COLO668 (cell line): ENCODE measurements around the gene SLC38A8.

ENCODE experiments used
- DNase-seq: peaks from one replicate; lab custom pipeline; 2025; ENCODE audit not compliant: unreplicated experiment; lab: John Stamatoyannopoulos, UW

SLC38A8 gene

GRCh38 chr16:84042308-84042878, at the start of gene SLC38A8:
SLC38A8 (minus strand) TSS chr16:84042795; CDS start chr16:84042157, 638 bp downstream.
- DNase-seq = no peak

GRCh38 chr16:84091460-84091859, 48.9 kb upstream of the SLC38A8 start:
- no peak for DNase-seq

GRCh38 chr16:84090211-84090610, 47.6 kb upstream of the SLC38A8 start:
- DNase-seq = no peak

- DNase-seq = peak; percentile 11
Observed at GRCh38 chr16:84088695-84089395, 46.2 kb upstream of the SLC38A8 start.

DNA sequence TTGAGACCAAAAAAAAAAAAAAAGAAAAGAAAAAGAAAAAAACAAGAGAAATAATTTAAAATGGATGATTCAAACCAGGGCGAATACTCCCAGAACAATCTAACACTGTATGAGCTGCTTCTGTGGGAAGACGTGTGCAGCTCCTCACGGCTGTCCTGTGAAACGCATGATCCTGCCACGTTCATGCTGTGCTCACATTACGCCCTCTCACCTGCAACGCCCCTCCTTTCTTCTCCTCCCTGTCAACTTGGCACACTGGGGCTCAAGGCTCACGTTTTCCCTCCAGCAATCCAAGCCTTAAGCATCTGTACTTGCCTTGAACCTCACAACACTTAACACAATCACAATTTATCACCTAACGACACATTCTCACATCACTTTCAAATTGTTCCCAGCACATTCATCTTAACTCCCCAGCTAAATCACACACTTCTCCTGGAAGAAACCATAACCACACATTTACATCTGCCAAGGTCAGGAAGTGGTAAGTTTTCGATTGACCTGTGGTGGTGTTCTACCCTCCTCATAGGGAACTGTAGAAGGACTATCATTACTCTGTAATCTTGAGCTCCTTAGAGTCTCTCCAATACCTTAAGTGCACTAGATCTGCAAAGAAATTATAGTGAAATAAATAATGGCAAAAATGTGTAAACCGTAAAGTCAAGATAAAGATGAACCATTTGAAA, 45.0 kb upstream of the SLC38A8 start:
- DNase-seq = no peak

DNA sequence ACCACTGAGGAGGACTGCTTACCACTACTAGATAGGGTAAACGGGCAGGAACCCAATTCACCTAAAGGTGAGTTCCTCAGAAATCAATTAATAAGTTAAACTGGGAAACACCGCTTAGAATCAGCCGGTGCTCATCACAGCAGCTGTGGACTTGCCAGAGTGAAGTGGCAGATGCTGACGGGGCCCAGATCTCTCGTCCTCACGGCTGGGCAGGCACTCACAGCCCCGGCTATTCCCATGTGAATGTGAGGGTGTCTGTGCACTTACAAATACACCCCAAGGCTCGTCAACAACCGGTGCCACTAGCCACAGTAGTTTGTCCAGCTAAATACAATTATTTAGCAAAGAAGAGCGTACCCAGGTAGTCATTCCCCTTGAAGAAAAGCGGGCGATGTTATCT, 44.4 kb upstream of the SLC38A8 start:
- no peak for DNase-seq

- DNase-seq = no peak
Observed at GRCh38 chr16:84086341-84086740, 43.7 kb upstream of the SLC38A8 start.

DNA sequence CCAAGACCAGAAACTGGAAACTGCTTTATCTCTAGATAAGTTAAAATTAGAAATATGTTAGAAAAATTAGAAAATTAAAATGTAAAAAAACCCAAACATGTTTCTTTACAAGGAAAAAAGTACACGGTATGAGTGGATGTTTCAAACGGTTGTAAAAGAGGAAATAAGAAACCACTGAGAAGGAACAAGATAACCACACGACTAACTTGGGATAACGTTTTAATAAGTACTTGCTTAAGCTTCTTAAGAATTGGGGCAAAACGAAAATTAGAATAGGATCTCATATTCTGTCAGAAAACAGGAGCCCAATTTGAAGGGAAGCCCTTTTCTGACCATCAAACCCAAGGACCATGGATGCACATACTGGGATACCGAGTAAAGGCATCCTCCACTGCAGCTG, 43.2 kb upstream of the SLC38A8 start:
- no peak for DNase-seq

DNA sequence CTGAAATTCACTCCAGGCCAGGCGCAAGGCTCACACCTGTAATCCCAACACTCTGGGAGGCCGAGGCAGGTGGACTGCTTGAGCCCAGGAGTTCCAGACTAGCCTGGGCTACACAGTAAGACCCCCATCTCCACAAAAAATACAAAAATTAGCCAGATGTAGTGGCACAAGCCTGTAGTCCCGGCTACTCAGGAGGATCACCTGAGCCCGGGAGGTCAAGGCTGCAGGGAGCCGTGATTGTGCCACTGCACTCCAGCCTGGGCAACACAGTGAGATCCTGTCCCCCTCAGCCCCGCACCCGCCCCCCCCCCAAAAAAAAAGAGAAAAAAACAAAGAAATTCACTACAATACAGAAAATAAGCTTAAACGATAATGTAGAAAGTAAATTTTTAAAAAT, 42.7 kb upstream of the SLC38A8 start:
- DNase-seq = no peak

GRCh38 chr16:84084570-84085270, 42.1 kb upstream of the SLC38A8 start:
- DNase-seq = peak; percentile 61

GRCh38 chr16:84082835-84083569, 40.4 kb upstream of the SLC38A8 start:
- DNase-seq = no peak

DNA sequence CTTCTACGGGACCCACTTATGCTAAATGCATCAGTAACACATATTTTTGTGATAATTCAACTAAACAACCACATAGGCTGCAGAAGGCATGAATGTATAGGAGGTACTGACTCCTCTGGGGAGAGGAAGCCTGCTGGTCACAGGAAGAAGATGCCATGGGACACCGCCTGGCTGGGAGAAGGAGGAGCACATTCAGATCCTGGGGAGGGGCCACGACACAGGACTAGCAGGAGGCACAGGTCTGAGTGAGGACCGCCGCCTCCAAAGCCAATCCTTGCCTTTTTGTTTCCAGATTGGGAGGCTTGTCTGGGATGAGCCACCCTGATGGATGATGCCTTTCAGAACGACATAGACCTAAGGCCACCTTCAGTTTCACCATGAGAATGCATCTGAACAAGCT, 39.5 kb upstream of the SLC38A8 start:
- no peak for DNase-seq

DNA sequence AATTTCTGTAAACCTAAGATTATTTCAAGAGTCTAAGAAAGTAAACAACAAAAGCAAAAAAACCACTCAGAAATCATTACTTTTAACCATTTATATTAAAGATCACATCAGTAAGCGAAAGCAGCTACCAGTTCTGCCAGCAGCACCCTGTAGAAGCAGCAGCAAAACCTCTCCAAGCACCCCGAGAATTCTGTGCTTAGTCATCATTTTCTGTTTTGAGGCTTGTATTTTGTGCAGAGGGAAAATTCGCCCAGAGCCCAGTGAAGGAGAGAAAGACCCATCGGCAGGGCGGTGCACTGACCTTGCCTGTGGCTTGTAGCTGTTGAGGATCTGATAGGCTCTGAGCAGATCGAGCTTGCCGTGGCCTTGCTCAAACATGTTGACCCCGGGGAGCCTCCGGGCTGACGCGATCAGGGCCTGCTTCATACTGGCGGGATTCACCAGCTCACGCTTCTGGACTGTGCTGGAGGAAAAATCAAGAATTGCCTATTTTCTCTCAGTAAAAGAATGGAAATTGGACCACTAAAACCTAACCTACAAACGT, 38.9 kb upstream of the SLC38A8 start:
- no peak for DNase-seq

DNA sequence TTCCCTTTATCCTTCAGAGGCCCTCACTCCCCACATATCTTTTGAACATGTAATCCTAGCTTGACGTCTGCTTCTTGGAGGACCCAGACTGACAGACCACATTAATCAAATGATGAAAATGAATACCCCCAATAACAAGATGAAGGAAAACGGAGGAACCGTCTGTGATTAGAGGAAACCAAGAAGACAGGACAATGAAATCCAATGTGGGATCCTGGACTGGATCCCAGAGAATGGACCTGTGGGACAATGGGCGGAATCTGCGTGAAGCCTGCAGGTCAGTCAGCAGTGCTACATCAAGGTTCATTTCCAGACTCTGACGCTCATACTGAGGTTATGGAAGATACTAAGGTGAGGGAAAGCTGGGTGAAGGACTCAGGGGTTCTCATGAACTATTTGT, 38.2 kb upstream of the SLC38A8 start:
- no peak for DNase-seq

GRCh38 chr16:84080378-84080777, 37.8 kb upstream of the SLC38A8 start:
- DNase-seq = no peak

- no peak for DNase-seq
Observed at GRCh38 chr16:84079664-84080063, 37.1 kb upstream of the SLC38A8 start.

- no peak for DNase-seq
Observed at GRCh38 chr16:84075376-84075775, 32.8 kb upstream of the SLC38A8 start.

DNA sequence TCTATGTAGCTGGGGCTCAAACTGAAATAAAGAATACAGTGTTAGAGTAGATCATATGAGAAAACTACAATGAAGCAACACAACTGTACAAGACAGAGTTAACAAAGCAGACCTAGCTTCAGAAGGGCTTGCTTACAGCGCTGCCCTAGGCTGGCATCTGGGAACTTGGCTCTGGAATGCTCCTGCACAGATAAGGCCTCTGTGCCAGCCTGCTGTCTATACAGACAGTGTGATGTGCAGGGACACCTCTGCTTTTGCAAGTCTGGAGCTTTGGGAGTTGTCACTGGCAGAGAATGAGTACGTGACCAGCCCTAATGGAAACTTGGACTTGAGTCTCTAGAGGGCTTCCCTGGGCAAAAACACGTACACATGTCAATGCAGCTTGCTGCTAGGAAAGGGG, 32.1 kb upstream of the SLC38A8 start:
- no peak for DNase-seq

- no peak for DNase-seq
Observed at GRCh38 chr16:84072014-84072413, 29.4 kb upstream of the SLC38A8 start.

DNA sequence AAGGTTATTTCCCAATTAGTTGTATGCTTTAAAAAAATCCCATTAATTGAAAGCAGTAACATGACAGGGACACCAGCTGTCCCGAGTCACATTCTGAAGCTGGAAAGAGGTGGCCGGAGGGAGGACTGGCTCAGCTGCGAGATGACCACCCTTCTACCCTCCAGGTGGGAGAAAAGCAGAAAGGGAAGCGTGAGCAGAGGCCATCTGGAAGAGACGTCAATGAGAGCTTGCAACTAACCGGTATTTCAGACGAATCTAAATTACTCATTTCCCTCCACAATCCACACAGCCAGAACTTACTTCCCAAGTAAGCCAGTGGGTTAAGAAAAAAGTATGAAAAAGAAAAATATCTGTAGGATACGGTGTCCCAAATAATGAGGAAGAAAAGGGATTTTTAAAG, 28.5 kb upstream of the SLC38A8 start:
- DNase-seq = no peak

DNA sequence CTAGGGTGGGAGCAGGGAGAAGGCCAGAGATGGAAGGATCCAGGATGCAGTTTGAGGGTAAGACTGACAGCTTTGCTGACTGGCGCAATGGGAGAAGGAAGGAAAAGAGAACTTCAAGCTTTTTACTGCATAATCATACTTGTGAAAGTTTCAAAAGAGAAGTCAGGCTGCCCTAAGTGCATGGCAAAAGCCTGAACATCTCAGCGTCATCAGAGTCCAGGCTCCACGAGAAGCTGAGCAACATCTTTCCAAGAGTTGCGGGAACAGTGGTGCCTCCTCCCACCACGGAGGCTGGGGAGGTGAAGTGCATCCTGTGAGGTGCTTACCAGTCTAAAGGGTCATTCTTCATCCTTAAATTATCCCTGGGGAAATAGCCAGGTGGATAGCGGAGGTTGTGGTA, 26.9 kb upstream of the SLC38A8 start:
- DNase-seq = no peak
